Measurements from ENCODE around the gene GLP2R. TPM values are rescaled to one million over a fixed set of nuclear protein-coding genes. Genes with fewer than 3 reads are reported as not detected.

Gene GLP2R
- total and polyA plus RNA-seq, 2 of the 13 experiments (the other 11 are each of a cell fraction or from before 2014, with no cell fraction given): 0.65 to 1.4 TPM

GRCh38 chr17:9931144-9931741 is 105.5 kb downstream of the GLP2R start (continued):
- TF ChIP-seq ZNF318 (CRISPR knock-in tag; IDR thresholded peaks at IDR 0.05) (no peak), ZFP37 (CRISPR knock-in tag; IDR thresholded peaks at IDR 0.05; ENCODE audit: borderline replicate concordance) (no peak), IRF9 (CRISPR knock-in tag; IDR thresholded peaks at IDR 0.05; ENCODE audit: borderline replicate concordance) (no peak), HNF4G (IDR thresholded peaks at IDR 0.05; ENCODE audit: borderline replicate concordance, low read depth, low read length) (no peak), HNF4G (CRISPR knock-in tag; IDR thresholded peaks at IDR 0.05; ENCODE audit: borderline replicate concordance, low read depth) (no peak), RBM39 (IDR thresholded peaks at IDR 0.05; ENCODE audit: low read depth, low read length, poor library complexity, severe bottlenecking) (no peak), HNF1A (IDR thresholded peaks at IDR 0.05; ENCODE audit: low read depth) (no peak), HNF1A (CRISPR knock-in tag; IDR thresholded peaks at IDR 0.05; ENCODE audit: borderline replicate concordance) (no peak), ZBTB8A (CRISPR knock-in tag; IDR thresholded peaks at IDR 0.05; ENCODE audit: borderline replicate concordance, low read depth) (no peak), ZNF329 (CRISPR knock-in tag; IDR thresholded peaks at IDR 0.05; ENCODE audit: low read depth) (no peak), ZBTB1 (CRISPR knock-in tag; IDR thresholded peaks at IDR 0.05; ENCODE audit: borderline replicate concordance) (no peak), GABPA (IDR thresholded peaks at IDR 0.05; ENCODE audit: low read depth, low read length) (no peak), GABPA (CRISPR knock-in tag; IDR thresholded peaks at IDR 0.05; ENCODE audit: low read depth) (no peak), ZNF713 (CRISPR knock-in tag; IDR thresholded peaks at IDR 0.05) (no peak)
